HL-60 (cell line): ENCODE measurements around the gene KANSL1.

ENCODE experiments used
- DNase-seq, 2 experiments: peaks; one replicate each; pipeline ENCODE4 v3.0.0-alpha.2; 2010 to 2020; ENCODE audit warnings: low read depth in 1 of 2, low spot score in 1 of 2
- H3K27ac ChIP-seq: fragments of 250-450 bp; sonication (Bioruptor Pico); replicated peaks from 2 replicates; pipeline ENCODE4 v1.5.1; 2020; ENCODE audit warnings: mild to moderate bottlenecking, moderate library complexity
- H3K27me3 ChIP-seq: fragments of 250-450 bp; sonication (Bioruptor Pico); 2 replicates; pipeline ENCODE4 v1.5.1; 2021; ENCODE audit warnings: mild to moderate bottlenecking, moderate library complexity; ENCODE audit not compliant: insufficient read depth, poor library complexity, severe bottlenecking
- H3K4me3 ChIP-seq: replicated peaks from 2 replicates; pipeline ENCODE4 v1.5.1; 2011; ENCODE audit warnings: mild to moderate bottlenecking, control low read depth, low read length; ENCODE audit not compliant: insufficient read depth
- CTCF ChIP-seq: IDR thresholded peaks from one replicate; pipeline ENCODE4 v1.5.1; 2011; ENCODE audit warnings: low read length, control low read depth, inconsistent platforms; ENCODE audit not compliant: insufficient read depth
- GABPA ChIP-seq: IDR thresholded peaks from 2 replicates; pipeline ENCODE4 v1.6.1; 2012; ENCODE audit warnings: low read depth
- POLR2AphosphoS5 ChIP-seq: IDR thresholded peaks from 2 replicates; pipeline ENCODE4 v1.6.1; 2012; ENCODE audit warnings: low read depth
- REST ChIP-seq: IDR thresholded peaks from 2 replicates; pipeline ENCODE4 v1.6.1; 2012; ENCODE audit warnings: low read depth; ENCODE audit not compliant: insufficient replicate concordance
- SPI1 ChIP-seq: IDR thresholded peaks from 2 replicates; pipeline ENCODE4 v1.6.1; 2012; ENCODE audit warnings: low read depth, mild to moderate bottlenecking, borderline replicate concordance

The KANSL1 gene

GRCh38 chr17:46128453-46128852 lies 64.8 kb downstream of the KANSL1 start:
- TF ChIP-seq CTCF (no peak), GABPA (no peak), SPI1 (no peak), REST (no peak), POLR2AphosphoS5 (no peak)
- DNase-seq, result no peak
- H3K27ac ChIP-seq, result no peak overlapping the region

GRCh38 chr17:46127524-46127923 lies 65.7 kb downstream of the KANSL1 start:
- TF ChIP-seq REST, result no peak
- no peak for TF ChIP-seq CTCF
- no peak for TF ChIP-seq POLR2AphosphoS5
- TF ChIP-seq SPI1, result no peak
- no peak for TF ChIP-seq GABPA
- H3K4me3 ChIP-seq, result no peak overlapping the region
- H3K27me3 ChIP-seq, result no peaks in the 10 kb centered on the region
- no peak overlapping the region for H3K27ac ChIP-seq
- no peak for DNase-seq

More at GRCh38 chr17:46128453-46128852, 64.8 kb downstream of the KANSL1 start:
- H3K4me3 ChIP-seq, result no peak overlapping the region
- no peaks in the 10 kb centered on the region for H3K27me3 ChIP-seq

- no peak overlapping the region for H3K27ac ChIP-seq
- H3K4me3 ChIP-seq, result no peak overlapping the region
- no peaks in the 10 kb centered on the region for H3K27me3 ChIP-seq
- DNase-seq, result no peak
- TF ChIP-seq POLR2AphosphoS5 (no peak), SPI1 (no peak), CTCF (no peak), REST (no peak), GABPA (no peak)
Measured at GRCh38 chr17:46126840-46127239, 66.4 kb downstream of the KANSL1 start.
